Astrocyte (in vitro differentiated cells and primary cell): ENCODE measurements around the gene TBC1D24.

Experiments
- CTCF ChIP-seq: IDR thresholded peaks from 2 replicates; pipeline ENCODE4 v1.5.1; 2011; ENCODE audit warnings: low read depth, mild to moderate bottlenecking, inconsistent platforms, low read length, moderate library complexity; ENCODE audit not compliant: insufficient read depth
- EZH2 ChIP-seq: IDR thresholded peaks from 2 replicates; pipeline ENCODE4 v1.6.1; 2012; ENCODE audit warnings: mild to moderate bottlenecking, low read length, inconsistent platforms; ENCODE audit not compliant: insufficient read depth

GRCh38 chr16:2519711-2520080 lies 44.8 kb downstream of the TBC1D24 start:
- no peak for TF ChIP-seq CTCF
- TF ChIP-seq EZH2: no peak
